Testis (tissue), 2 donors: ENCODE data around the gene ENTPD6.

Experiments
- POLR2A ChIP-seq: fragments of 450-650 bp; IDR thresholded peaks from one replicate; pipeline ENCODE4 v1.6.1; 2017; ENCODE audit warnings: antibody characterized with exemption, mild to moderate bottlenecking, moderate library complexity
- TF ChIP-seq, protein P1 (sequence below), 3 experiments: fragments of 450-650 bp in 2 of 3; fragments of 200-600 bp in 1 of 3; sonication (generic) in 1 of 3; IDR thresholded peaks; one replicate each; pipeline ENCODE4 v1.5.1; 2016 to 2019; ENCODE audit warnings: antibody characterized with exemption in 3 of 3, mild to moderate bottlenecking in 2 of 3, moderate library complexity in 1 of 3

DNA sequence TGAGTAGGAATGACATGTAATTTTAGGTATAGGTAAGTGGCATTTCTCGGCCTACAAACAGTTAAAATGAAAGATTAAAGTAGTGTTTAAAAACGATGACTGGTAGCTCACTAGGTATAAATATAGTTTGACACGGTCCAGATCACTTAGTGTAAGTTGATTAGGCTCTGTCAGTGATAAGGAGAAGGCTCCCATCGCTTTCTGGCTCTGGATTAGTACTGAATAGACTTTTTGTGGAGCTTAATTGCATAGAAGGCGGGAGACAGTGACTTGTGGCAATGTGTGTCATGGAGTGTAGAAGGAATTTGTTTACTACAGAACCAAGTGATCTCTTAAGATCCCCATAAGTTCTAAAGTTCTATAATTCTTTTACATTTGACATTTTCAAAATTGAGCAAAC is 59.1 kb downstream of the ENTPD6 start:
- no peak for TF ChIP-seq POLR2A
- TF ChIP-seq, protein P1, sequence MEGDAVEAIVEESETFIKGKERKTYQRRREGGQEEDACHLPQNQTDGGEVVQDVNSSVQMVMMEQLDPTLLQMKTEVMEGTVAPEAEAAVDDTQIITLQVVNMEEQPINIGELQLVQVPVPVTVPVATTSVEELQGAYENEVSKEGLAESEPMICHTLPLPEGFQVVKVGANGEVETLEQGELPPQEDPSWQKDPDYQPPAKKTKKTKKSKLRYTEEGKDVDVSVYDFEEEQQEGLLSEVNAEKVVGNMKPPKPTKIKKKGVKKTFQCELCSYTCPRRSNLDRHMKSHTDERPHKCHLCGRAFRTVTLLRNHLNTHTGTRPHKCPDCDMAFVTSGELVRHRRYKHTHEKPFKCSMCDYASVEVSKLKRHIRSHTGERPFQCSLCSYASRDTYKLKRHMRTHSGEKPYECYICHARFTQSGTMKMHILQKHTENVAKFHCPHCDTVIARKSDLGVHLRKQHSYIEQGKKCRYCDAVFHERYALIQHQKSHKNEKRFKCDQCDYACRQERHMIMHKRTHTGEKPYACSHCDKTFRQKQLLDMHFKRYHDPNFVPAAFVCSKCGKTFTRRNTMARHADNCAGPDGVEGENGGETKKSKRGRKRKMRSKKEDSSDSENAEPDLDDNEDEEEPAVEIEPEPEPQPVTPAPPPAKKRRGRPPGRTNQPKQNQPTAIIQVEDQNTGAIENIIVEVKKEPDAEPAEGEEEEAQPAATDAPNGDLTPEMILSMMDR (IDR thresholded peaks at IDR 0.05) = no peak
